Fibroblast of villous mesenchyme (primary cell): Measurements from ENCODE around the gene EMC10. TPM values are rescaled to one million over a fixed set of nuclear protein-coding genes. Genes with fewer than 3 reads are reported as not detected.

Experiments
- DNase-seq: peaks from one replicate; pipeline ENCODE4 v3.0.0-alpha.2; 2010; ENCODE audit warnings: low read depth
- H3K4me3 ChIP-seq: 2 replicates; pipeline ENCODE4 v1.5.1; 2011; ENCODE audit warnings: low read depth, mild to moderate bottlenecking, low read length
- CTCF ChIP-seq: IDR thresholded peaks from 2 replicates; pipeline ENCODE4 v1.5.1; 2012; ENCODE audit warnings: low read depth, mild to moderate bottlenecking, low read length; ENCODE audit not compliant: insufficient read depth
- total RNA-seq: library from RNA; depleted of rRNA; stranded (reverse); fragments of >200 nt; gene quantifications from 2 replicates; pipeline ENCODE4 v1.2.3, GENCODE V29; 2012

EMC10 gene
- total RNA-seq, 1 donor = 40.6 TPM

- no peak overlapping the region for H3K4me3 ChIP-seq
- no peak for TF ChIP-seq CTCF
- DNase-seq = no peak
These were observed 38.2 kb downstream of the EMC10 start for GRCh38 chr19:50514346-50515167.

- no peak for TF ChIP-seq CTCF
- H3K4me3 ChIP-seq = no peak overlapping the region
- DNase-seq = no peak
These were observed 38.9 kb downstream of the EMC10 start for GRCh38 chr19:50515168-50515561.

- no peak overlapping the region for H3K4me3 ChIP-seq
- TF ChIP-seq CTCF = no peak
- DNase-seq = no peak
These were observed 40.1 kb downstream of the EMC10 start for GRCh38 chr19:50516456-50516855.

GRCh38 chr19:50516964-50517703 is 40.8 kb downstream of the EMC10 start:
- H3K4me3 ChIP-seq = no peak overlapping the region
- no peak for TF ChIP-seq CTCF
- DNase-seq = no peak

GRCh38 chr19:50517704-50518075 is 41.4 kb downstream of the EMC10 start:
- H3K4me3 ChIP-seq = no peak overlapping the region
- no peak for TF ChIP-seq CTCF
- DNase-seq = no peak

- no peak overlapping the region for H3K4me3 ChIP-seq
- DNase-seq = no peak
- TF ChIP-seq CTCF = no peak
These were observed 42.0 kb downstream of the EMC10 start for GRCh38 chr19:50518091-50519005.
